ENCODE data around the gene XAGE1A.

- TF ChIP-seq CTCF (IDR thresholded peaks at IDR 0.05; ENCODE audit: insufficient read depth, low read length, poor library complexity, severe bottlenecking) (no peak), EZH2phosphoT487 (conservative IDR thresholded peaks at IDR 0.05; ENCODE audit: low read length) (no peak)
These were observed 11.7 kb downstream of the XAGE1A start for GRCh38 chrX:52507331-52507730.
